Fibroblast of the aortic adventitia (primary cell): ENCODE measurements around the gene IGF2R. TPM values are rescaled to one million over a fixed set of nuclear protein-coding genes. Genes with fewer than 3 reads are reported as not detected.
"Not testable (repeated sequence)": the region's sequence is repeated elsewhere in the genome, so short reads cannot be mapped to it uniquely, and the experiment has no call there.

ENCODE experiments used
- DNase-seq: peaks from one replicate; pipeline ENCODE4 v3.0.0-alpha.2; 2010; ENCODE audit warnings: low read depth
- H3K4me3 ChIP-seq: 2 replicates; pipeline ENCODE4 v1.5.1; 2011; ENCODE audit warnings: low read depth, mild to moderate bottlenecking, control low read depth, low read length, moderate library complexity
- CTCF ChIP-seq: IDR thresholded peaks from 2 replicates; pipeline ENCODE4 v1.5.1; 2011; ENCODE audit warnings: mild to moderate bottlenecking, low read length, control low read depth, inconsistent platforms; ENCODE audit not compliant: insufficient read depth
- total RNA-seq: library from RNA; depleted of rRNA; stranded (reverse); fragments of >200 nt; gene quantifications from 2 replicates; pipeline ENCODE4 v1.2.3, GENCODE V29; 2012; ENCODE audit warnings: low replicate concordance

Gene IGF2R
- total RNA-seq, 1 donor: 112 TPM

GRCh38 chr6:160106701-160107100 is 137.8 kb downstream of the IGF2R start:
- no peak for TF ChIP-seq CTCF
- no peak overlapping the region for H3K4me3 ChIP-seq
- no peak for DNase-seq

GRCh38 chr6:160108077-160108476 is 139.2 kb downstream of the IGF2R start:
- DNase-seq: no peak
- TF ChIP-seq CTCF: no peak
- H3K4me3 ChIP-seq: no peak overlapping the region

GRCh38 chr6:160110586-160111123 is 141.8 kb downstream of the IGF2R start:
- no peak overlapping the region for H3K4me3 ChIP-seq
- peak; percentile 7 for DNase-seq
- TF ChIP-seq CTCF: no peak

- H3K4me3 ChIP-seq: no peak overlapping the region
- DNase-seq: no peak
- no peak for TF ChIP-seq CTCF
These were observed 142.9 kb downstream of the IGF2R start for GRCh38 chr6:160111806-160112205.

DNA sequence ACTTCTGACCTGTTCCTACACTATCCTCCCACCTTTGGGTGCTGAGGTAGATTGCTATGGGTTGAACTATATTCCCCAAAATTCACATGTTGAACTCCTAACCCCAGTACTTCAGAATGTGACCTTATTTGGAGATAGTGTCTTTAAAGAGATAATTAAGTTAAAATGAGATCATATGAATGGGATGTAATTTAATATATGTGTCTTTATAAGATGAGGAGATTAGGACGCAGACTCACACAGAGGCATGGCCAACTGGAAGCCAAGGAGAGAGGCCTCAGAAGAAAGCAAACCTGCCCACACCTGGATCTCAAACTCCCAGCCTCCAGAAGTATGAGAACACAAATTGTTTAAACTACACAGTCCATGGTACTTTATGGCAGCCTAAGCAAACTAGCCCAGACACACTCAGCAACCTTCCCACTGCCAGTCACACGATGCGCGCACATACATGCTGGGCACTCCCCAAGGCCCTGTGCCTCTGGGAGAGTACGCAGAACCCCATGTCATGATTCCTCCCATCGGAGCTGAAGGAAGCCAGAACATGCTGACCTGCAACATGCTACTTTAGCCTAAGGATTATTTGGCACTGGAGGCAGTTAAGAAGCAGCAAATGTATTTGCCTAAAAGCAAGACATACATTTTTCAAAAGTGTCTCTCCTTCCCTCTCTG is 143.9 kb downstream of the IGF2R start:
- no peak for TF ChIP-seq CTCF
- DNase-seq: no peak

DNA sequence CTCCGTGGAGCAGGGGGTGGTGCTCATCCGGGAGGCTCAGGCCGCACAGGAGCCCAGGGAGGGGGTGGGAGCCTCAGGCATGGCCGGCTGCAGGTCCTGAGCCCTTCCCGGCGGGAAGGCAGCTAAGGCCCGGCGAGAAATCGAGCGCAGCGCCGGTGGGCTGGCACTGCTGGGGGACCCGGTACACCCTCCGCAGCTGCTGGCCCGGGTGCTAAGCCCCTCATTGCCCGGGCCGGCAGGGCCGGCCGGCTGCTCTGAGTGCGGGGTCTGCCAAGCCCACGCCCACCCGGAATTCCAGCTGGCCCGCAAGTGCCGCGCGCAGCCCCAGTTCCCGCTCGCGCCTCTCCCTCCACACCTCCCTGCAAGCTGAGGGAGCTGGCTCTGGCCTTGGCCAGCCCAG is 145.7 kb downstream of the IGF2R start:
- DNase-seq, H3K4me3 ChIP-seq: not testable (repeated sequence)

More for the DNA sequence above, 143.9 kb downstream of the IGF2R start:
- H3K4me3 ChIP-seq: no peak overlapping the region

- DNase-seq: no peak
- no peak for TF ChIP-seq CTCF
- H3K4me3 ChIP-seq: no peak overlapping the region
These were observed 146.5 kb downstream of the IGF2R start for GRCh38 chr6:160115421-160115820.
